HG02588 (cell line): ENCODE results near the gene PNPO.
"Not testable (repeated sequence)": the region's sequence is repeated elsewhere in the genome, so short reads cannot be mapped to it uniquely, and the experiment has no call there.

Experiments used
- ATAC-seq: cut with Tn5 transposase; IDR thresholded peaks from one replicate; pipeline ENCODE4 v1.9.1; 2021; ENCODE audit warnings: mild to moderate bottlenecking, moderate library complexity; ENCODE audit not compliant: unreplicated experiment

Gene PNPO

GRCh38 chr17:47917581-47917980 is 23.8 kb upstream of the PNPO start:
- ATAC-seq, result no peak

GRCh38 chr17:47918006-47918405 is 23.4 kb upstream of the PNPO start:
- ATAC-seq, result no peak

- no peak for ATAC-seq
Observed at GRCh38 chr17:47918991-47919390, 22.4 kb upstream of the PNPO start.

GRCh38 chr17:47919889-47920288 is 21.5 kb upstream of the PNPO start:
- not testable (repeated sequence) for ATAC-seq

GRCh38 chr17:47924785-47925677 is 16.3 kb upstream of the PNPO start:
- ATAC-seq, result no peak

GRCh38 chr17:47925678-47925988 is 15.7 kb upstream of the PNPO start:
- no peak for ATAC-seq

- ATAC-seq, result no peak
Observed at GRCh38 chr17:47927821-47928400, 13.5 kb upstream of the PNPO start.

GRCh38 chr17:47928415-47928814 is 13.0 kb upstream of the PNPO start:
- no peak for ATAC-seq

GRCh38 chr17:47929218-47930000 is 12.0 kb upstream of the PNPO start:
- no peak for ATAC-seq

- no peak for ATAC-seq
Observed at GRCh38 chr17:47931848-47932247, 9.5 kb upstream of the PNPO start.

GRCh38 chr17:47934856-47935255 is 6.5 kb upstream of the PNPO start:
- ATAC-seq, result no peak

- not testable (repeated sequence) for ATAC-seq
Observed at GRCh38 chr17:47935468-47935867, 5.9 kb upstream of the PNPO start.

GRCh38 chr17:47935961-47936360 is 5.4 kb upstream of the PNPO start:
- no peak for ATAC-seq

GRCh38 chr17:47937941-47938340 is 3.4 kb upstream of the PNPO start:
- no peak for ATAC-seq

GRCh38 chr17:47942096-47942510 is 732 bp downstream of the PNPO start:
- no peak for ATAC-seq

GRCh38 chr17:47942568-47942967 is 1.2 kb downstream of the PNPO start:
- ATAC-seq, result no peak

- ATAC-seq, result no peak
Observed at GRCh38 chr17:47945080-47945479, 3.7 kb downstream of the PNPO start.

GRCh38 chr17:47945529-47946508 is 4.4 kb downstream of the PNPO start:
- no peak for ATAC-seq

- ATAC-seq, result no peak
Observed at GRCh38 chr17:47946516-47946915, 5.1 kb downstream of the PNPO start.

GRCh38 chr17:47946929-47947397 is 5.6 kb downstream of the PNPO start:
- ATAC-seq, result peak; percentile 50
